Tibial nerve (tissue), 4 donors: ENCODE measurements around the gene DPP10. TPM values are rescaled to one million over a fixed set of nuclear protein-coding genes. Genes with fewer than 3 reads are reported as not detected.

ENCODE experiments used
- DNase-seq, 2 donors: peaks; one replicate each; pipeline ENCODE4 v3.0.0-alpha.2; 2019; ENCODE audit warnings: low spot score in 2 of 2
- H3K27ac ChIP-seq, 4 donors: fragments of 200-600 bp; sonication (generic) in 3 of 4; one replicate each; pipeline ENCODE4 v1.5.1; 2017 to 2019; ENCODE audit warnings: mild to moderate bottlenecking in 1 of 4
- H3K27me3 ChIP-seq, 2 donors: fragments of 200-600 bp; sonication (generic) in 1 of 2; one replicate each; pipeline versions ENCODE4 v1.5.1 to v1.6.0; 2017 to 2019
- H3K36me3 ChIP-seq, 3 donors: fragments of 200-600 bp; sonication (generic); one replicate each; pipeline ENCODE4 v1.5.1; 2018 to 2019
- H3K4me1 ChIP-seq, 4 donors: fragments of 200-600 bp; sonication (generic) in 3 of 4; one replicate each; pipeline ENCODE4 v1.5.1; 2017 to 2019
- H3K4me3 ChIP-seq, 4 donors: fragments of 200-600 bp; sonication (generic) in 3 of 4; one replicate each; pipeline ENCODE4 v1.5.1; 2017 to 2019; ENCODE audit warnings: mild to moderate bottlenecking in 1 of 4, moderate library complexity in 1 of 4
- H3K9me3 ChIP-seq, 4 donors: fragments of 200-600 bp; sonication (generic) in 3 of 4; one replicate each; pipeline ENCODE4 v1.5.1; 2017 to 2019
- EP300 ChIP-seq, 2 donors: sonication (generic); formaldehyde crosslinking; IDR thresholded peaks; one replicate each; pipeline ENCODE4 v1.6.1; 2017; ENCODE audit warnings: antibody characterized with exemption in 2 of 2, mild to moderate bottlenecking in 1 of 2
- POLR2A ChIP-seq, 2 donors: fragments of 450-650 bp; IDR thresholded peaks; one replicate each; pipeline ENCODE4 v1.6.1; 2017; ENCODE audit warnings: antibody characterized with exemption in 2 of 2, mild to moderate bottlenecking in 2 of 2, moderate library complexity in 2 of 2
- WGBS, 2 donors: methylation state at CpG; one replicate each; pipeline ENCODE4 v1.1.5; 2018; 5-methylcytosine and 5-hydroxymethylcytosine counted together
- total RNA-seq, 4 donors: library from RNA; depleted of rRNA; stranded (reverse); fragments of >200 nt; gene quantifications; one replicate each; pipeline ENCODE4 v1.1.0, GENCODE V29; 2016
- TF ChIP-seq, protein P1 (sequence below), 5 experiments: fragments of 200-600 bp in 3 of 5; fragments of 450-650 bp in 2 of 5; sonication (generic) in 3 of 5; IDR thresholded peaks; one replicate each; pipeline ENCODE4 v1.5.1; 2016 to 2019; ENCODE audit warnings: antibody characterized with exemption in 5 of 5, mild to moderate bottlenecking in 3 of 5, moderate library complexity in 2 of 5

Gene DPP10
- total RNA-seq, 4 donors from 2014 or later: 0.20 to 2.1 TPM; not detected in 2

DNA sequence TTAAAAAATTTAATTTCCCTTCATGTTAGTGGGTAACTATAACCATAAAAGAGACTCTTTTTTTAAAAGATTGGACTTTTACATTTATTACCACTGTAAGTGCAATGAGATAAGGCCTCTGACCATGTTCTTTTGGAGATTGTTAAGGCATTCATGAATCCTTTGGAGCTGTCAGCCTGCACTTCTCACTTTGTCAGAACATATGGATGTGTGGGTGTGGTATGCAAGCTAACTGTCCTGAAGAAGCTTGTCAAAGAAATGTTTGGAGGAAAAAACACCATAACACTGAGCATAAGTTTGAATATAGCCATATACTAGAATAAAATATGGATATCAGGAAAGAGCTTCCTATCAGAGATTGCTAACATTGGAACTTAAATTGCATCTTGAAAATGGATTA lies 754.1 kb downstream of the DPP10 start:
- Histone ChIP-seq H3K36me3 (no peaks in the 10 kb centered on the region), H3K27me3 (no peaks in the 10 kb centered on the region), H3K27ac (no peak overlapping the region), H3K4me1 (no peaks in the 10 kb centered on the region), H3K4me3 (no peak overlapping the region), H3K9me3 (no peaks in the 10 kb centered on the region)
- TF ChIP-seq POLR2A (IDR thresholded peaks at IDR 0.05) (no peak), EP300 (IDR thresholded peaks at IDR 0.05) (no peak)
- TF ChIP-seq, protein P1, sequence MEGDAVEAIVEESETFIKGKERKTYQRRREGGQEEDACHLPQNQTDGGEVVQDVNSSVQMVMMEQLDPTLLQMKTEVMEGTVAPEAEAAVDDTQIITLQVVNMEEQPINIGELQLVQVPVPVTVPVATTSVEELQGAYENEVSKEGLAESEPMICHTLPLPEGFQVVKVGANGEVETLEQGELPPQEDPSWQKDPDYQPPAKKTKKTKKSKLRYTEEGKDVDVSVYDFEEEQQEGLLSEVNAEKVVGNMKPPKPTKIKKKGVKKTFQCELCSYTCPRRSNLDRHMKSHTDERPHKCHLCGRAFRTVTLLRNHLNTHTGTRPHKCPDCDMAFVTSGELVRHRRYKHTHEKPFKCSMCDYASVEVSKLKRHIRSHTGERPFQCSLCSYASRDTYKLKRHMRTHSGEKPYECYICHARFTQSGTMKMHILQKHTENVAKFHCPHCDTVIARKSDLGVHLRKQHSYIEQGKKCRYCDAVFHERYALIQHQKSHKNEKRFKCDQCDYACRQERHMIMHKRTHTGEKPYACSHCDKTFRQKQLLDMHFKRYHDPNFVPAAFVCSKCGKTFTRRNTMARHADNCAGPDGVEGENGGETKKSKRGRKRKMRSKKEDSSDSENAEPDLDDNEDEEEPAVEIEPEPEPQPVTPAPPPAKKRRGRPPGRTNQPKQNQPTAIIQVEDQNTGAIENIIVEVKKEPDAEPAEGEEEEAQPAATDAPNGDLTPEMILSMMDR (IDR thresholded peaks at IDR 0.05): no peak
- no peak for DNase-seq

DNA sequence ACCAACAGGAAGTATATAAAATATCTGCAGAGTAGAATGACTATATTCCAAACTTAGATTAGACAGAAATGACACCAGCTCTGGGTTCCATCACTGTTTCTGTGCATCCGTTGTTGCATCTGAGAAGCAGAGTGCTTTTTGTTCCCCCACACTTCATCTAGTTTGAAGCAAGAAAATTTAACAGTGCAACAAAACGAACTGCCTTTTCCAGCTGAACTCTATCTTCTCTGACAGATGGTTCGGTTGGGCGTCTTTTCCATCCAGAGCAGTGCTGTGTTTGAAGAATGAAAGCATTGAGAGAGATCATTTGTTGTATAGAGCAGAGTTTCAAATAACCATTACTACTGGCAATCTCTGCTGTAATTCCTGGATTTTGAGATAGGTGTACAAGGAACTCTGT lies 757.5 kb downstream of the DPP10 start:
- no peak overlapping the region for H3K27ac ChIP-seq
- no peaks in the 10 kb centered on the region for H3K4me1 ChIP-seq
- no peaks in the 10 kb centered on the region for H3K36me3 ChIP-seq
- H3K27me3 ChIP-seq: no peaks in the 10 kb centered on the region
- H3K4me3 ChIP-seq: no peak overlapping the region
- H3K9me3 ChIP-seq: no peaks in the 10 kb centered on the region
- WGBS, 2 donors: 21 to 31% methylated on average over 4 of the region's 4 CpGs
- DNase-seq: no peak
- TF ChIP-seq EP300 (IDR thresholded peaks at IDR 0.05) (no peak), POLR2A (IDR thresholded peaks at IDR 0.05) (no peak)
- TF ChIP-seq, protein P1 (IDR thresholded peaks at IDR 0.05): no peak

DNA sequence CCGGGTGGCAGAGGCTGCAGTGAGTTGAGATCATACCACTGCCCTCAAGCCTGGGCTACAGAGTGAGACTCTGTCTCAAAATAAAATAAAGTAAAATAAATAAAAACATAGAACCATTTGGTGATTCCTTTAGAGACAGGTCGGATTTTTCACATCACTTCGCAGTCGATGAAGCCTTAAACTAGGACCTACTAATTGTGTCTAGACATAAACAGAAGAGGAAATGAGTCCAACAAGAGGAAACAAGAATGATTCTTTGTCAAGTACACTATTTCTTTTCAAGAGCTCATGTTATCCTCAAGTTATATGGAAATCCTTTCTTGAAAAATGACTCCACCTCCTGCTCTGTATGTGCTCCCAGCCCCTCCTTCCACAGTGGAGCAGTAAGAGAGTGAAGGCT lies 758.9 kb downstream of the DPP10 start:
- H3K4me3 ChIP-seq: no peak overlapping the region
- H3K9me3 ChIP-seq: no peaks in the 10 kb centered on the region
- WGBS, 2 donors: 83 to 84% methylated on average over 4 of the region's 4 CpGs
- H3K27ac ChIP-seq: no peak overlapping the region
- no peaks in the 10 kb centered on the region for H3K27me3 ChIP-seq
- no peak for DNase-seq
- no peaks in the 10 kb centered on the region for H3K36me3 ChIP-seq
- TF ChIP-seq, protein P1 (IDR thresholded peaks at IDR 0.05): no peak
- no peak for TF ChIP-seq EP300 (IDR thresholded peaks at IDR 0.05)
- no peak for TF ChIP-seq POLR2A (IDR thresholded peaks at IDR 0.05)
- no peaks in the 10 kb centered on the region for H3K4me1 ChIP-seq

DNA sequence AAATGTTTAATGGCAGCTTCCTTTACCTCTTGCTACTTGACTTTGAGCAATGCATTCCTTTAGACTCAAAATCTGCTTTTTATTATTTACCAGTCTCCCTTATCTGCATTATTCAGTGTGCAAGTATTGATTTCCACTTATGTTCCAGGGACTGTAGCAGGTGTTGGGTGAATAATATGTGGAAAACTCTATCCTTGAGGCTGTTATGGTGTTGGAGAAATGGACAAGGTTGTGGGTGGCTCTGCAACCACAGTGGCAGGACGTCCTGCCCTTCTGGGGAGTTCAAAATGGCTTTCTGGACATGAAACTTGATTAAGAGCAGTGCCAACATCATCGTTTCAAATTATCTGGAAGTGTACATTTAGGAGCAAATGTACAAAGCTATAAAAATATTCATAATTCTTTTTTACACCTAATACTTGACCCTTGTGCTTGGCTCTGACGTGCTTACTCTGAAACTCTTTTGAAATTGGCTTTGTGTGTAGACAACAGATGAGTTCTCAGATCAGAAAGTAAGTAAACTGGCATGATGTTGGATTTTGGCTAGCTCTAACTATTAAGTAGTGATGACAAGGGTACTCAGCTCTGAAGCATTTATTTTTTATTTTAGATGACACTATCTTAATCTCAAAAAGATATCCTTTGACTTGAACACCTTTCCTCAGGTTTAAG lies 766.2 kb downstream of the DPP10 start:
- Histone ChIP-seq H3K9me3 (no peaks in the 10 kb centered on the region), H3K4me3 (no peak overlapping the region), H3K27me3 (no peaks in the 10 kb centered on the region), H3K36me3 (no peaks in the 10 kb centered on the region), H3K27ac (no peak overlapping the region), H3K4me1 (no peaks in the 10 kb centered on the region)
- DNase-seq: no peak
- 66 to 80% methylated on average over 3 of the region's 3 CpGs for WGBS, 2 donors
- TF ChIP-seq, protein P1 (IDR thresholded peaks at IDR 0.05): no peak
- TF ChIP-seq POLR2A (IDR thresholded peaks at IDR 0.05) (no peak), EP300 (IDR thresholded peaks at IDR 0.05) (no peak)

DNA sequence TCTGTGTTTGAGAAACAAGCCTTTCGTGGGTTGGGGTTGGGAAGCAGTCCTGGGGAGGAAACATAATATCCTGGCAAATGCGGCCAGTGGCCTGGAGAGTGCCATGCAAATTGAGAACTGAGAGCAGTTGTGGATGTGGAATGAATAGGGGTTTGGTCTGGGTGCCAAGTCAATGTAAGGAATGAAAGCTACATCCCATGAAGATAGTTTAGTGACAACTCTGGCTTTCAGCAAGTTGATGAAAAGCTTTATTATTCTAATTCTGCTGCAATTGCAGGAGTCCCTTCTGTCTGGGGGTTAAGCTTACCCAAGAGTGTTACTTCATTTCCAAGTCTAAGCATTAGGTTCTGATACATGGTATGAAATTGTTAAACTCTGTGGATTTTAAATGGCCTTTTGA lies 771.6 kb downstream of the DPP10 start:
- Histone ChIP-seq H3K9me3 (no peaks in the 10 kb centered on the region), H3K27me3 (no peaks in the 10 kb centered on the region), H3K4me1 (no peaks in the 10 kb centered on the region), H3K36me3 (no peaks in the 10 kb centered on the region), H3K27ac (no peak overlapping the region), H3K4me3 (no peak overlapping the region)
- no peak for DNase-seq
- WGBS, 2 donors: 41 to 53% methylated on average over 2 of the region's 2 CpGs
- TF ChIP-seq POLR2A (IDR thresholded peaks at IDR 0.05): no peak
- no peak for TF ChIP-seq EP300 (IDR thresholded peaks at IDR 0.05)

DNA sequence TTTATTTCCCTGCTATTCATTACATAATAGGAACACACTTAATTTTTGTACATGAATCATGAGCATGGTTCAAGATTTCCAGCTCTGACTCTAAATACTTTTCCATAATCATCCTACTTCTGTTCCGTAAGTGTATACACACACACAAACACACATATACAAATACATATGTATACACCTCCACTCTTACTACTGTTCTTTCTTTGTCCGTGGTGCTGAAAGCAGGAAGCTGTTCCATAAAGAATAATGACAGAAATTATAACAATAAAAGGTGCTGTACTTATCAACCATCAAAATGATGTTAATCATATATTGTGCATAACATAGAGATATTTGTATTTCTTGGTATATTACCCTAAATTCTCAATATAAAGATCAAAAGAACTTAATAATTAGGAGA lies 776.9 kb downstream of the DPP10 start:
- no peaks in the 10 kb centered on the region for H3K36me3 ChIP-seq
- no peaks in the 10 kb centered on the region for H3K27me3 ChIP-seq
- no peak for DNase-seq
- 84 to 87% methylated on average over 2 of the region's 2 CpGs for WGBS, 2 donors
- H3K9me3 ChIP-seq: no peaks in the 10 kb centered on the region
- TF ChIP-seq POLR2A (IDR thresholded peaks at IDR 0.05) (no peak), EP300 (IDR thresholded peaks at IDR 0.05) (no peak)
- TF ChIP-seq, protein P1 (IDR thresholded peaks at IDR 0.05): no peak
- H3K4me1 ChIP-seq: no peaks in the 10 kb centered on the region
- no peak overlapping the region for H3K4me3 ChIP-seq
- no peak overlapping the region for H3K27ac ChIP-seq
